Muscle layer of colon (tissue), 2 donors: ENCODE results near the gene ASPHD1.
A peak's percentile ranks its signal among the peaks of the same experiment; 100 is the strongest.

Experiments used
- H3K27ac ChIP-seq: one replicate; pipeline ENCODE4 v1.7.0; 2013; ENCODE audit warnings: low read depth, mild to moderate bottlenecking, low read length, moderate library complexity
- H3K27me3 ChIP-seq, 2 donors: one replicate each; pipeline ENCODE4 v1.7.0; 2013; ENCODE audit warnings: low read length in 2 of 2, mild to moderate bottlenecking in 2 of 2; ENCODE audit not compliant: insufficient read depth in 2 of 2, control insufficient read depth in 1 of 2
- H3K36me3 ChIP-seq: one replicate; pipeline ENCODE4 v1.7.0; 2013; ENCODE audit warnings: mild to moderate bottlenecking, low read length; ENCODE audit not compliant: insufficient read depth
- H3K4me1 ChIP-seq: one replicate; pipeline ENCODE4 v1.7.0; 2013; ENCODE audit warnings: mild to moderate bottlenecking, low read length; ENCODE audit not compliant: insufficient read depth
- H3K4me3 ChIP-seq, 2 donors: one replicate each; pipeline ENCODE4 v1.7.0; 2013; ENCODE audit warnings: low read length in 2 of 2, low read depth in 1 of 2, mild to moderate bottlenecking in 1 of 2, moderate library complexity in 1 of 2
- H3K9ac ChIP-seq: one replicate; pipeline ENCODE4 v1.7.0; 2013; ENCODE audit warnings: low read length
- H3K9me3 ChIP-seq: one replicate; pipeline ENCODE4 v1.7.0; 2013; ENCODE audit warnings: mild to moderate bottlenecking, low read length
- donor health status: abdominal sarcoma.
- donor health status: Adenocarcinoma of cecum.

The ASPHD1 gene

DNA sequence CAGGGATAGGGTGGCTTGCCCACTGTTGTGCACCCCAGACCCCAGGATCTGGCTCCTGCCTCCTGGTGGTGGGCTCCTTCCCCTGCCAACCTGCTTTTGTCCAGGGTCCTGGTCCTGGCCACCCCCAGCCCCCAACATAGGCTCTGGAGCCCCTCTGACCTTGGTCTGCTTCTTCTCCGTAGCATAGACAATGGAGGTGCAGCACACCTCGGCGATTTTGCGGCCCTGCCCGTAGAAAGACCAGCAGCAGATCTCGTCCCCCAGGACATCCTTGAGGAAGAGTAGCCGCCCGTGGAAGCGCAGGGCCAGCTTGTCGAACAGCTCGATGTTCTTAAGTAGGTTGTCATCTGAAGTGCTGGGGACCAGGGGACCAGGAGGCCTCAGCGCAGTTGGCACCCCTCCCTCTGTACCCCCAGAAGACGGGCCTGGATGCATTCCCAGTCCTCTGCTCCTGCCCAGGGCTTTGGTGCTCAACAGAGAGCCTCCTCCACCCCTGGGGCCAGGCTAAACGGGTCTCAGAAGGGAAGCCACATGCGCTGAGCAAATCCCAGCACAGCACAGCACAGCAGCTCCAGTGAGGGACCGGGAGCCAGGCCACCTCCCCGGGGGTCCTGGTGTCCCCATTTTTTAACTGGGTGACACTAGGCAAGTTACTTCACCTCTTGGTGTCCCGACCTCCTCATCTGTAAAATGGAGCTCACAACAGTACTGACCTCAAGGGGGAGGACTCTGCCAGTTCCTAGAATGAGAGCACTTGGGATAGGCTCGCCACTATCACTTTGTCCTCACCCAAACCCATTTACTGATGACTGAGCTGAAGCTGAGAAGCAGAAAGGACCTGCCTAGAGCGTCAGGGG, 10.8 kb downstream of the ASPHD1 start:
- H3K9ac ChIP-seq: no peak overlapping the region
- no peaks in the 10 kb centered on the region for H3K4me1 ChIP-seq
- H3K4me3 ChIP-seq: no peak overlapping the region
- H3K9me3 ChIP-seq: no peaks in the 10 kb centered on the region
- H3K27me3 ChIP-seq: no peaks in the 10 kb centered on the region
- H3K27ac ChIP-seq: no peak overlapping the region
- H3K36me3 ChIP-seq: no peaks in the 10 kb centered on the region

DNA sequence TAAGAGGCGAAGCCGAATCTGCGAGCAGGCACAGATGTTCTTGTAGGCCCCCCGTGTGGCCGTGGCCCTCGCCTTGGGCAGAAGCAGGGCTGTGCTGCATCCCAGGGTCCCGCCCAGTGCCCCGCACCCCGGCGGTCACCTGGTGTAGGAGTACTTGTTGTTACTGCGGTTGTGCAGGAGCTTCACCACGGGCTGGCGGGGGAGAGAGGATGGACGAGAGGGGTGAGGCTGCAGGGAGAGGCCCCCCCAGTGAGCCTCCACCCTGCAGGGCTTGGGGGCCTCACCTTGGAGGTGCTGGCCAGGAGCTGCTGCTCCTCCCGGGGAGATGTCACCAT, 11.4 kb downstream of the ASPHD1 start:
- Histone ChIP-seq H3K9ac (no peak overlapping the region), H3K9me3 (no peaks in the 10 kb centered on the region), H3K4me3 (no peak overlapping the region), H3K27me3 (no peaks in the 10 kb centered on the region), H3K27ac (no peak overlapping the region), H3K36me3 (no peaks in the 10 kb centered on the region), H3K4me1 (no peaks in the 10 kb centered on the region)

DNA sequence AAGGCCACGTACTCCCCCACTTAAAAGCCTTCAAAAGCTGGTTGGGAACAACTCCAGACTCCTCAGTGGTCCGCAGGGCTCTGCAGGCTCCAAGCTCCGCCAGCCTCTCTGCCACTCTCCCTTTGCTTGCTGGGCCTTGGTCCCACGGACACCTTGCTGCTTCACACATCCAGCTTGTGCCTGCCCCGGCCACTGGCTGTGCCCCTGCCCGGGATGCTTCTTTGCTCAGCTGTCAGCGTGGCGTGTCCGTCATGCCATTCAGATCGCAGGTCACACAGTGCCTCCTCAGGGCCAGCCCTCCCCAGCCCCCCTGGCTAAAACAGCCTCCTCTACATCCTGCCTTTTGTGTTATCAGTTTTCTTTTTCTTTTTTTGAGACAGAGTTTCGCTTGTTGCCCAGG, 11.8 kb downstream of the ASPHD1 start:
- no peak overlapping the region for H3K27ac ChIP-seq
- H3K9ac ChIP-seq: no peak overlapping the region
- H3K4me1 ChIP-seq: no peaks in the 10 kb centered on the region
- no peaks in the 10 kb centered on the region for H3K36me3 ChIP-seq
- H3K4me3 ChIP-seq: no peak overlapping the region
- H3K9me3 ChIP-seq: no peaks in the 10 kb centered on the region
- H3K27me3 ChIP-seq: no peaks in the 10 kb centered on the region

DNA sequence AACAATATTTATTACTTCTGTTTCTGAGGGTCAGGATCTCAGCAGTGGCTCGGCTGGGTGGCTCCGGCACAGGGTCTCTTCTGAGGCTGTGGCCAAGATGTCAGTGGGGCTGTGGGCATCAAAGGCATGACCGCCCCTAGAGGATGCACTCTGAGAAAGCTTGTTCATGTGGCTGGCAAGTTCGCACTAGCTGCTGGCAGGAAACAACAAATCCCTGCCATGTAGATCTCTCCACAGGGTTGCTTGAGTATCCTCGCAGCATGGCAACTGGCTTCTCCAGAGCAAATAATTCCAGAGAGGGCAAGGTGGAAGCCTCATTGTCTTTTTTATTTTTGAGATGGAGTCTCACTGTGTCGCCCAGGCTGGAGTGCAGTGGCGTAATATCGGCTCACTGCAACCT, 13.2 kb downstream of the ASPHD1 start:
- no peaks in the 10 kb centered on the region for H3K4me1 ChIP-seq
- no peak overlapping the region for H3K9ac ChIP-seq
- H3K27me3 ChIP-seq: no peaks in the 10 kb centered on the region
- H3K9me3 ChIP-seq: no peaks in the 10 kb centered on the region
- H3K4me3 ChIP-seq: no peak overlapping the region
- no peak overlapping the region for H3K27ac ChIP-seq
- H3K36me3 ChIP-seq: no peaks in the 10 kb centered on the region

DNA sequence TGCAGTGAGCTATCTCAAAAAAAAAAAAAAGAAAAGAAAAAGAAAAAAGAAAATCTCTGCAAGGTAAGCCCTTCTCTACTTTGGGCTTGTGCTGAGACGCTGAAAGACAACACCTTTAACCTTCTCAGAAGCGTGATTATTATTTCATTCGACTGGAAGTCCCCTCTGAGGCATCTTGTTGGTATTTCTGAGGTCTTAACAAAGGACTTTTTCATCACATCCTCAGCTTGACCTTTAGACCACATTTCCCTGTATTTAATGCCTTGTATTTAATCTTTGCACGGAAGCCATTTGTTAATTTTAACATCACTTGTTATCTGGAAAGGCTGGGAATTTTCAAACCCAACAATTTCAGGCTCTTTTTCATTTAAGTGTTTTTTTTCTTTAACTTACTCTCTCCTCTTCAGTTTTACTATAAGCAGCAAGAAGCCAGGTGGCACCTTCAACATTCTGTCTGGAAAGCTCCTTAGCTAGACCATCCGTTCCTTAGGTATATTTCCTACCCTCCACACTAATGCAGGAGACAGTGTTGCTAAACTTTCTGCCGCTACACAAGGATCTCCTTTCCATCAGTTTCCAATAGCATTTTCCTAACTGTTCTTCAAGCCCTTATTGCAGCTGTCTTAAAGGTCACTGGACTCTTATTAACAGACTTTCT, 15.4 kb downstream of the ASPHD1 start:
- no peak overlapping the region for H3K9ac ChIP-seq
- H3K27ac ChIP-seq: no peak overlapping the region
- no peak overlapping the region for H3K4me3 ChIP-seq
- H3K27me3 ChIP-seq: no peaks in the 10 kb centered on the region
- H3K9me3 ChIP-seq: no peaks in the 10 kb centered on the region
- no peaks in the 10 kb centered on the region for H3K4me1 ChIP-seq
- peaks cover 5% of the 10 kb centered on the region for H3K36me3 ChIP-seq

DNA sequence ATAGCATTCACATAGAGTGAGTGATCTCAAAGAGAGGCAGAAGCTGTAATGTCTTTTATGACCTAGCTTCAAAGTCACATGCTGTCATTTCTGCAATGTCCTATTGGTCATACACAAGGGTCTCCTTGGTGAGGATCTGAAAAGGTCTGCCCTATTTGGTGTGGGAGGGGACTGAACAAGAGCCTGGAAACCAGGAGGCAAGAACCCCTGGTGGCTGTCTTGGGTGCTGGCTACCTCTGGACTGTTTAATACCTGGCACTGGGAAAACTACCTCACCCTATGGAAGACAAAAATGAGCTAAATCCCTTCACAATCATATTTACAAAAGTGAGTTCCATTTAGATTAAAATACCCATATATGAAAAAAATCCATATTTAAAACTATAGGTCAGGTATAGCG, 16.7 kb downstream of the ASPHD1 start:
- Histone ChIP-seq H3K36me3 (peaks cover 16% of the 10 kb centered on the region), H3K4me1 (no peaks in the 10 kb centered on the region), H3K9ac (no peak overlapping the region), H3K27me3 (no peaks in the 10 kb centered on the region), H3K27ac (no peak overlapping the region), H3K4me3 (no peak overlapping the region), H3K9me3 (no peaks in the 10 kb centered on the region)

DNA sequence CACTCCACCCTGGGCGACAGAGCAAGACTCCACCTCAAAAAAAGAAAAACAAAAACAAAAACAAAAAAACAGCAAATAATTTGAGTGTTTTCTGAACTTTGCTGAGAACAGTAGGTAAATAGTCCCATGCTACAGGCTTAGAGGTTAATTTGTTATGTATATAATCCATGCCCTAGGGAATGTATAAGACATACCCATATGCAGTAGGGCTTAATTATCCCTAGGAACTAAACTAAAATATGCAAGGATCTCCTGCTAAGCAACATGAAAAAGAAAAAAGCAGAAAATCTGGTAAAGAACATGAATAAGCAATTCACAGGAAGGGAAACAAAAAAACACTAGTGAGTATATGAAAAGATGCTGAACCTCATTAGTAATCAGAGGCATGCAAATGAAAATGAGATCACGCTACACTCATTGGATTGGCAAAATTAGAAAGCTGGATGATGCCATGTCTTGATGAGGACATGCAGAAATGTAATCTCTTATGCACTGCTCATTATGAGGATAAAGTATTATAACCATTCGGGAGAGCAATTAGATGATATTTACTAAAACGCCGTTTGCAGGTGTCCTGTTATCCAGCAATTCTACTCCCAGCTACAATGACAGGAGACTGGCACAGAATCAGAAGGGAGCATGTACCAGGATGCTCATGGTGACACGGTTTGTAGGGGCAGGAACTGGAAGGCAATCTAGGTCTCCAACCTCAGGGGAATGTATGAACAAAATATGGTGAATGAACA, 20.2 kb downstream of the ASPHD1 start:
- no peaks in the 10 kb centered on the region for H3K9me3 ChIP-seq
- no peak overlapping the region for H3K9ac ChIP-seq
- no peak overlapping the region for H3K27ac ChIP-seq
- H3K4me1 ChIP-seq: peaks cover 10% of the 10 kb centered on the region
- no peaks in the 10 kb centered on the region for H3K27me3 ChIP-seq
- H3K36me3 ChIP-seq: peaks cover 22% of the 10 kb centered on the region
- no peak overlapping the region for H3K4me3 ChIP-seq

DNA sequence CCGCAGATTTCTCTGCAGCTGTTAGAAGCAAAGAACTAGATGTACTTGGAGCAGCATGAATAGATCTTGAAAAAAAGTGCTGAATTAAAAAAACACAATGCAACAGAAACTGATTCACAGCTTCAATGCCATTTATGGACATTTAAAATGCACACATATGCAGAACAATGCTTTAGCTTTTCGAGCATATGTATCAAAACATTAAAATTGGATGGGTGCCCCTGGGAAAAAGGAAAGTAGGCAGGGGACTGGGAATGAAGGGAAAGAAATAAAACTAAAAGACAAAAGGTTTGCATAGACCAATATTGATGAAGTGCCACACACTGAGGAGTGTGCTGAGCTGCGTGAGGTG, 20.7 kb downstream of the ASPHD1 start:
- Histone ChIP-seq H3K4me1 (peaks cover 10% of the 10 kb centered on the region), H3K9me3 (no peaks in the 10 kb centered on the region), H3K4me3 (no peak overlapping the region), H3K9ac (no peak overlapping the region), H3K36me3 (peaks cover 22% of the 10 kb centered on the region), H3K27me3 (no peaks in the 10 kb centered on the region), H3K27ac (no peak overlapping the region)

DNA sequence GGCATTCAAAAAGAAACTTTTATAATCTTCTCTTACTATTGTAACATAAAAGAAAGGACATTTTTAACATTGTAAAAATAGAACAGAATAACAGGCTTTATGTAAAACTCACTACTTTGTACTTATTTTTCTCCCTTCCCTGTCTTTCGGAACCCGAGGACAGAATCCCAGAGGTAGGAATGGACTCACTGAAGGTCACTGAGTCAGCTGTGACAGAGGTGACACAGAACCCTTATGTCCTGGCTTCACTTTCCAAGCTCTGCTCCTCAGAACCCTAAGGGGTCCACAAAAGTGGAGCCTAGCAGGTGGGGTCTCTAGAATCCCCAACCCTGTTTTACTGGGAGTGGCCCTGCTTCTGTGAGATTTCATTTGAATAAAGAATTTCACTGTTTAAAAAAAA, 22.0 kb downstream of the ASPHD1 start:
- Histone ChIP-seq H3K27me3 (no peaks in the 10 kb centered on the region), H3K4me1 (peaks cover 18% of the 10 kb centered on the region), H3K9ac (no peak overlapping the region), H3K36me3 (peaks cover 22% of the 10 kb centered on the region), H3K9me3 (no peaks in the 10 kb centered on the region), H3K4me3 (no peak overlapping the region), H3K27ac (no peak overlapping the region)

DNA sequence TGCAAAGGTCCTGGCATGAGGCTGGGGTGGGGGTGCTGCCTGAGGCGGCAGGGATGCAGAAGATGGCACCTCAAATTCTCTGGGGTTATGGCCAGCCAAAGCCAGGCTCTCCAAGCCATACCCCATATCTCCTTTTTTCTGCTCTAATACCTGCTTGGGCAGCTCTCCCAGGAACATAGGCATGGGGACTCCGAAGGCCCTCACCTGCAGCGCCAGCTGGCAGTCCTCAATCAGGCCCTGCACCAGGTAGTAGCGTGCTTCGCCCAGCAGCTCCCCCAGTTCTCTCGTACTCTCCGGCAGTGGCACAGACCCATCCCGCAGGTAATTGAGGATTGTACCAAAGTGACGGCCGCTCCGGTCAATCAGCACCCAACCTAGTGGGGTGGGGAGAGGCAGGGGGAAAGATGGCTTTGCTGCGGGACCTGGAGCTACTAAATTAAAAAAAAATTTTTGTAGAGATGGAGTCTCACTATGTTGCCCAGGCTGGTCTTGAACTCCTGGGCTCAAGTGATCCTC, 22.8 kb downstream of the ASPHD1 start:
- Histone ChIP-seq H3K4me3 (no peak overlapping the region), H3K9me3 (no peaks in the 10 kb centered on the region), H3K27ac (no peak overlapping the region), H3K4me1 (peaks cover 20% of the 10 kb centered on the region), H3K9ac (no peak overlapping the region), H3K36me3 (peaks cover 22% of the 10 kb centered on the region), H3K27me3 (no peaks in the 10 kb centered on the region)

DNA sequence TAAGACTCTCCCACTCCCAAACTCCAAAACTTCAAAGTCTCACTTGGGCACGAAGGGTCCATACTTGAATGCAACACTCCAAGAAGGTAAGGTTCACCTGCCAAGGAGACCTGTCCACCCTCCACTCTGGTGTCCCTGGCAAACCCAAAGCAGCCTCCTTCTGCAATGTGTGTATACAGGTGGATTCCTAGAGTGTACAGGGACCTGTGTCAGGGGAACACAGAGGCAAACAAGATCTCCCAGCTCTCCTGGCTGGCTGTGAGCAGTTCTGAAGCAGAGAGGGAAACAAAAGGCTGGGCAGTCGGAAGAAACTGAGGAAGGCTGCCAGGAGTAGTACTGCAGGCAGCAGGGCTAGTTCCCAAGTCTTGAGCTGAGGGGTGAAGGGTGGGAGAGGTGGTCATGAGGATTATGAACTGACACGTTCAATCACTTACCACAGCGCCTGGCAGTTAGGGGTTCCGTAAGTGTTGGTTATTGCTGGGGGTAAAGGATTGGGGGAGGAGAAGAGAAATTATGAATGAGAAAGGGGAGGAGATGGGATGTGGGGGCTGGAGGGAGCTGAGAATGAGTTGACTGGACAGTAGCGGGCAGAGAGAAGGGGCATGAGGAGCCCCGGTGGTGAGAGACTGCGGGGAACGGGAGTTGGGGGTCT, 24.9 kb downstream of the ASPHD1 start:
- peak overlapping the region; percentile 73 for H3K9ac ChIP-seq
- no peaks in the 10 kb centered on the region for H3K9me3 ChIP-seq
- peaks cover 20% of the 10 kb centered on the region for H3K4me1 ChIP-seq
- H3K4me3 ChIP-seq: peak overlapping the region; percentile 77 to 78
- no peaks in the 10 kb centered on the region for H3K27me3 ChIP-seq
- peaks cover 22% of the 10 kb centered on the region for H3K36me3 ChIP-seq
- peak overlapping the region; percentile 96 for H3K27ac ChIP-seq
